Stimulated activated CD4-positive, alpha-beta T cell treated with anti-CD3 and anti-CD28 coated beads, TNF-alpha, amount 100 ng/mL, for 48 hours (primary cell): ENCODE results near the gene CCNB3.

ENCODE experiments used
- DNase-seq, 3 donors: peaks; one replicate each; pipeline ENCODE4 v3.0.0-alpha.2; 2020; ENCODE audit warnings: low read depth in 3 of 3

CCNB3 gene

DNA sequence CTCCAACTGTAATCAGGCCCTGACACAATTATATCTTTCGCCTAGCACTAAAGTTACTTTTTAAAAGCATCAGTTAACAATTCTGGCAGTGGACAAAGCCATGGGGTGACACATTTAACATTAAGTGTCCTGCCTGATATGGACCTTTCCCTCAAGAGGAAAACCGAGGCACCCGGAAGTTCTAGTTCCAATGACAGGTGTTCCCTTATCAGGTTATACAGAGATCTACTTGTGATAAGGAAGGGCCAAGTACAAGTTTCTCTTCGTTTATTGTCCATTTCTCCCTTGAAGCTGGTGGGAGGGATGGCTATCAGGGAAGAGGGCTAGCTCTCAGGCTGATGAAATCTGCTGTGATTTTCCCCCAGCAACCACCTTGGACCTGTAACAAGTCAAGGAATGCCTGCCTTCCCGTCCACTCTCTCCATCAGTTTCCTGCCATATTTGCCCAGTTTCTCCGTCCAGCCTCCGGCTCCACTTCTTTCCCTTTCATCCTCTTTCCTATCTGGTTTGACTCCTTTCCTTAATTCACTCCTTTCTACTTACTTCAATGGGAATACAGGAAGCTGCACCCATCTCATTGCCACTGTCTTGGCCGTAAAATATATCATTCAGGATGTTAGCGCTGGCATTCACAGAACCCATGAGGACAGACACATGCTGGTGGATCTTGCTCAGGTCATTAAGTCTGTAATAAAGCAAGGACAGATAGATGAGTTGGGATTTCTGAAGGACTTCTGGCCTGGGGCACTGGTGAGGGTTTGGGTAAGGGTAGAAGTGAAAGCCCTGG lies 171.1 kb downstream of the CCNB3 start:
- DNase-seq = no peak

DNA sequence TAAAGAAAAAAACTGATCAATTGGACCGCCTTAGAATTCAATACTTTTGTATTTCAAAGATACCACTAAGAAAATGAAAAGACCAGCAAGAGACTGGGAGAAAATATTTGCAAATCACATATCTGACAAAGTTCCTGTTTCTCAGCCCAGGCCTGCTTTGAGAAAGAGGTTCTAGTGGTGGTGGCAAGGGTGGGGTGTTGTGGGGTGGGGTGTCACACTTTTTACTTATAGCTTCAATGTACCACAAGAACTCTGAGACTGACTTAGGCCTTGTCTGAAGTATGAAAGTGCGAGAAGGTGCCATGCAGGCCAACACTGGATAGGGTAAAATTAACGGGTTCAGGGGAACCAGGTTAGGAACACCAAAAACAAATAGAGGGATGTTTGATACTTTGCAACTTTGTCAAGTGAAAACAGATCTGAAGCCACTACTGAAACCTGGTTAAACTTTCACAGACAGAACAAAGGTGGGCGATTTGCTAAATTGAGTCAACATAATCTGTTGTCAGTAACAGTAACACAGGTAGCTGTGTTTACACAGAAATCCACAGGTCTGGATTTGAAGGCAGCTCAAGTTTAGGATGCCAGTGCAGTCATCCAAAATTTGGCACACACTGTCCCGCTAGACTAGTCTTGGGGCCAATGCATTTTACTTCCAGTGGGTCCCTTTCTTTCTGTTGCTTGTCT lies 177.3 kb downstream of the CCNB3 start:
- no peak for DNase-seq

DNA sequence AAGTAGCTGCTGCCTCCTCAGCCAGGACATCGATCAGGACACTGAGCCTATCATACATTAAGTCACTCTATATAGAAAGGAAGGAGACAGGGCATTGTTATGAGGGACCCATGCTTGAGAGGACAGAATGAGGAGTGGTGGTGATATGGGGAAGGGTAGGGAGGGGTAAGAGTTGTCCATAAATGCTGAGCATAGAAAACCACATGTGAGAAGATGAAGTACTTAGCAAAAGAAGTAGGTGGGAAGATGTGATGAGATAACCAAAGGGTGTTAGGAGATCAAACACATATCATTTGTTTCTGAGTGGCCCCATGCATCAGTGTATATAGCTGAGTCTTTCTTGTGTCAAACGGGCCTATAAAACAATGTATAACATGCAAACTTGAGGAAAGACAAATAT lies 182.0 kb downstream of the CCNB3 start:
- DNase-seq = no peak

DNA sequence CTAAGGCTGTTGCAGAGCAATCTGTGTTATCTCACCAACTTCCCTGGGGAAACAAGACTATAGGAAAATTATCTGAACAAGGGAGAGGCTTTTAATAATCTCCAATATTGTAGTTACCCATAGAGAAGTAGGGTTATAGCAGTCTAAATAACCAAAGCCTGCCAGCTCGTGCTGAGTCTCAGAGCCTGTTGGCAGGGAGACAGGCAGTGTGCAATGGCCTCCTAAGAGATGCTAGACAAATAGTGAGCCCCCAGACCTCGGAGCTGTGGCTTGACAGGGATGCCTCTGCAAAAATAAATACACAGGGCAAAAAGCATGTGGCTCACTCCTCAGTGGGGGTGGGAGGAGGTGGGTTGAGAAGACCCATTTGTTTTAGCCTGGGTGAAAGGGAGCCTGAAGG lies 189.3 kb downstream of the CCNB3 start:
- DNase-seq = no peak
